Measurements from ENCODE around the gene CCDC51.
"Not testable (repeated sequence)": the region's sequence is repeated elsewhere in the genome, so short reads cannot be mapped to it uniquely, and the experiment has no call there.

CCDC51 gene

GRCh38 chr3:48439820-48440589 lies at the start of gene CCDC51, which contains the start of gene TMA7:
TSS of gene CCDC51 (minus strand) at chr3:48440119. CDS start at chr3:48435128, 4,991 bp downstream.
TSS of gene TMA7 (plus strand) at chr3:48440257. CDS start at chr3:48440297, 40 bp downstream.
- H3K4me3 ChIP-seq (ENCODE audit: low read depth in 1 of 2, low read length in 1 of 2), result peak within 1 kb of the TSS; percentile 83 to 85
- peaks cover 33% of the 10 kb centered on the region for H3K36me3 ChIP-seq
- H3K27ac ChIP-seq, result peak within 1 kb of the TSS; percentile 91
- H3K27me3 ChIP-seq, result no peaks in the 10 kb centered on the region
- no peaks in the 10 kb centered on the region for H3K9me3 ChIP-seq
- H3K4me1 ChIP-seq (ENCODE audit: control insufficient read depth in 1 of 2, insufficient read depth in 1 of 2, low read depth in 1 of 2, low read length in 1 of 2), result peaks cover 23 to 39% of the 10 kb centered on the region in 2 experiments
- TF ChIP-seq, protein P1, sequence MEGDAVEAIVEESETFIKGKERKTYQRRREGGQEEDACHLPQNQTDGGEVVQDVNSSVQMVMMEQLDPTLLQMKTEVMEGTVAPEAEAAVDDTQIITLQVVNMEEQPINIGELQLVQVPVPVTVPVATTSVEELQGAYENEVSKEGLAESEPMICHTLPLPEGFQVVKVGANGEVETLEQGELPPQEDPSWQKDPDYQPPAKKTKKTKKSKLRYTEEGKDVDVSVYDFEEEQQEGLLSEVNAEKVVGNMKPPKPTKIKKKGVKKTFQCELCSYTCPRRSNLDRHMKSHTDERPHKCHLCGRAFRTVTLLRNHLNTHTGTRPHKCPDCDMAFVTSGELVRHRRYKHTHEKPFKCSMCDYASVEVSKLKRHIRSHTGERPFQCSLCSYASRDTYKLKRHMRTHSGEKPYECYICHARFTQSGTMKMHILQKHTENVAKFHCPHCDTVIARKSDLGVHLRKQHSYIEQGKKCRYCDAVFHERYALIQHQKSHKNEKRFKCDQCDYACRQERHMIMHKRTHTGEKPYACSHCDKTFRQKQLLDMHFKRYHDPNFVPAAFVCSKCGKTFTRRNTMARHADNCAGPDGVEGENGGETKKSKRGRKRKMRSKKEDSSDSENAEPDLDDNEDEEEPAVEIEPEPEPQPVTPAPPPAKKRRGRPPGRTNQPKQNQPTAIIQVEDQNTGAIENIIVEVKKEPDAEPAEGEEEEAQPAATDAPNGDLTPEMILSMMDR (IDR thresholded peaks at IDR 0.05), result peak; percentile 47

DNA sequence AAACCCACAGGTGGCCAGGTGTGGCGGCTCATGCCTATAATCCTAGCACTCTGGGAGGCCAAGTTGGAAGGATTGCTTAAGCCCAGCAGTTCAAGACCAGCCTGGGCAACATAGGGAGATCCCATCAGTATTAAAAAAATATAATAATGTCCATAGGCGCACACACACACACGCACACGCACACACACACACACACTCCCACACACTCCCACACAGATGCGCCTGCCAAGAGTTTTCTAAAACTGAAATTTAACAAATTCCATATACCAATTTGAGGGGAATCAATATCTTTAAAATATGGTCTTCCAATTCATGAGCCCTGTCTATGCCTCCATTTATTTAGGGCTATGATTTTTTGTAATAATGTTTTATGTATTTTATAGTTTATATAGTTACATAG lies 47.0 kb upstream of the CCDC51 start:
- Histone ChIP-seq H3K9me3 (no peaks in the 10 kb centered on the region), H3K27me3 (no peaks in the 10 kb centered on the region), H3K36me3 (no peaks in the 10 kb centered on the region), H3K4me1 (ENCODE audit: control insufficient read depth in 1 of 2, insufficient read depth in 1 of 2, low read depth in 1 of 2, low read length in 1 of 2) (no peaks in the 10 kb centered on the region), H3K4me3 (ENCODE audit: low read depth in 1 of 2, low read length in 1 of 2) (no peak overlapping the region), H3K27ac (no peak overlapping the region)
- TF ChIP-seq, protein P1 (IDR thresholded peaks at IDR 0.05), result no peak

DNA sequence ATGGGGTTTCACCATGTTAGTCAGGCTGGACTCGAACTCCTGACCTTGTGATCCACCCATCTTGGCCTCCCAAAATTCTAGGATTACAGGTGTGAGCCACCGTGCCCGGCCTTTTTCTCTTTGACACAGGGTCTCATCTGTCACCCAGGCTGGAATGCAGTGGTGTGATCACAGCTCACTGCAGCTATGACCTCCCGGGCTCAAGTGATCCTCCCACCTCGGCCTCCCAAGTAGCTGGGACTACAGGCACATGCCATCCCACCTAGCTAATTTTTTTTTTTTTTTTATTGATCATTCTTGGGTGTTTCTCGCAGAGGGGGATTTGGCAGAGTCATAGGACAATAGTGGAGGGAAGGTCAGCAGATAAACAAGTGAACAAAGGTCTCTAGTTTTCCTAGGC lies 42.9 kb upstream of the CCDC51 start:
- H3K27me3 ChIP-seq; H3K9me3 ChIP-seq; H3K4me3 ChIP-seq (ENCODE audit: low read depth in 1 of 2, low read length in 1 of 2); H3K36me3 ChIP-seq; H3K27ac ChIP-seq: not testable (repeated sequence)
- H3K4me1 ChIP-seq (ENCODE audit: control insufficient read depth in 1 of 2, insufficient read depth in 1 of 2, low read depth in 1 of 2, low read length in 1 of 2), result peaks cover 9 to 18% of the 10 kb centered on the region in 2 experiments

DNA sequence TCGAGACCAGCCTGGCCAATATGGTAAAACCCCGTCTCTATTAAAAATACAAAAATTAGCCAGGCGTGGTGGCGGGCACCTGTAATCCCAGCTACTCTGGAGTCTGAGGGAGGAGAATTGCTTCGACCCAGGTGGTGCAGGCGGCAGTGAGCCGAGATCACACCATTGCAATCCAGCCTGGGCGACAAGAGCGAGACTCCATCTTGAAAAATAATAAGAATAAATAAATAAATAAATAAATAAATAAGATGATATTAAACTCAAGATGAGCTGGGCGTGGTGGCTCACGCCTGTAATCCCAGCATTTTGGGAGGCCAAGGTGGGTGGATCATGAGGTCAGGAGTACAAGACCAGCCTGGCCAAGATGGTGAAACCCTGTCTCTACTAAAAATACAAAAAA lies 41.0 kb upstream of the CCDC51 start:
- not testable (repeated sequence) for H3K4me3 ChIP-seq (ENCODE audit: low read depth in 1 of 2, low read length in 1 of 2); H3K36me3 ChIP-seq; H3K27ac ChIP-seq; H3K9me3 ChIP-seq; H3K27me3 ChIP-seq
- peaks cover 9 to 18% of the 10 kb centered on the region in 2 experiments for H3K4me1 ChIP-seq (ENCODE audit: control insufficient read depth in 1 of 2, insufficient read depth in 1 of 2, low read depth in 1 of 2, low read length in 1 of 2)

GRCh38 chr3:48478626-48479555 lies 39.0 kb upstream of the CCDC51 start:
- no peak overlapping the region for H3K27ac ChIP-seq
- H3K4me1 ChIP-seq (ENCODE audit: control insufficient read depth in 1 of 2, insufficient read depth in 1 of 2, low read depth in 1 of 2, low read length in 1 of 2), result peaks cover 9 to 18% of the 10 kb centered on the region in 2 experiments
- peaks cover 7% of the 10 kb centered on the region for H3K36me3 ChIP-seq
- no peak overlapping the region for H3K4me3 ChIP-seq (ENCODE audit: low read depth in 1 of 2, low read length in 1 of 2)
- H3K9me3 ChIP-seq, result no peaks in the 10 kb centered on the region
- H3K27me3 ChIP-seq, result no peaks in the 10 kb centered on the region
- TF ChIP-seq, protein P1 (IDR thresholded peaks at IDR 0.05), result no peak

- Histone ChIP-seq H3K4me3 (ENCODE audit: low read depth in 1 of 2, low read length in 1 of 2) (no peak overlapping the region), H3K9me3 (no peaks in the 10 kb centered on the region), H3K27me3 (no peaks in the 10 kb centered on the region), H3K36me3 (peaks cover 7% of the 10 kb centered on the region), H3K4me1 (ENCODE audit: control insufficient read depth in 1 of 2, insufficient read depth in 1 of 2, low read depth in 1 of 2, low read length in 1 of 2) (peaks cover 14 to 23% of the 10 kb centered on the region in 2 experiments), H3K27ac (no peak overlapping the region)
- TF ChIP-seq, protein P1 (IDR thresholded peaks at IDR 0.05), result no peak
These were observed 38.1 kb upstream of the CCDC51 start for GRCh38 chr3:48477959-48478520.

Measured in neutrophil (primary cell).